Transverse colon (tissue), 4 donors: ENCODE data around the gene CALML3. TPM values are rescaled to one million over a fixed set of nuclear protein-coding genes. Genes with fewer than 3 reads are reported as not detected.
A peak's percentile ranks its signal among the peaks of the same experiment; 100 is the strongest.

Source experiments
- DNase-seq: peaks from one replicate; pipeline ENCODE4 v3.0.0-alpha.2; 2019
- H3K27ac ChIP-seq, 4 donors: fragments of 200-600 bp; sonication (generic); 2 replicates each; pipeline ENCODE4 v1.5.1; 2016 to 2018; ENCODE audit warnings: inconsistent platforms in 4 of 4
- H3K27me3 ChIP-seq: fragments of 200-600 bp; sonication (generic); 2 replicates; pipeline ENCODE4 v1.5.1; 2017; ENCODE audit warnings: inconsistent platforms
- H3K36me3 ChIP-seq, 4 donors: fragments of 200-600 bp; sonication (generic); 2 replicates each; pipeline ENCODE4 v1.5.1; 2017 to 2019; ENCODE audit warnings: inconsistent platforms in 4 of 4
- H3K4me1 ChIP-seq, 4 donors: fragments of 200-600 bp; sonication (generic); 2 replicates each; pipeline ENCODE4 v1.5.1; 2017 to 2020; ENCODE audit warnings: inconsistent platforms in 4 of 4
- H3K4me3 ChIP-seq, 4 donors: fragments of 200-600 bp; sonication (generic); 1 replicate in 1 of 4; 2 replicates in 3 of 4; pipeline versions ENCODE4 v1.5.1 to v1.6.1; 2017 to 2019; ENCODE audit warnings: inconsistent platforms in 4 of 4
- H3K9me3 ChIP-seq, 2 donors: fragments of 200-600 bp; sonication (generic); 2 replicates each; pipeline ENCODE4 v1.5.1; 2017 to 2019; ENCODE audit warnings: inconsistent platforms in 2 of 2
- CTCF ChIP-seq, 5 experiments: fragments of 200-600 bp in 3 of 5; fragments of 450-650 bp in 2 of 5; sonication (generic) in 3 of 5; IDR thresholded peaks; 1 replicate in 2 of 5; 2 replicates in 3 of 5; pipeline ENCODE4 v1.5.1; 2016 to 2017; ENCODE audit warnings: antibody characterized with exemption in 5 of 5, inconsistent platforms in 3 of 5, mild to moderate bottlenecking in 2 of 5, moderate library complexity in 1 of 5
- EP300 ChIP-seq: sonication (generic); formaldehyde crosslinking; IDR thresholded peaks from one replicate; pipeline ENCODE4 v1.6.1; 2017; ENCODE audit warnings: antibody characterized with exemption, low read depth
- POLR2A ChIP-seq: fragments of 450-650 bp; IDR thresholded peaks from one replicate; pipeline ENCODE4 v1.6.1; 2016; ENCODE audit warnings: antibody characterized with exemption, mild to moderate bottlenecking, moderate library complexity
- POLR2AphosphoS5 ChIP-seq, 3 donors: sonication (generic); formaldehyde crosslinking; IDR thresholded peaks; one replicate each; pipeline ENCODE4 v1.6.1; 2016; ENCODE audit warnings: antibody characterized with exemption in 3 of 3
- WGBS, 2 donors: methylation state at CpG; one replicate each; pipeline ENCODE4 v1.1.5; 2018; ENCODE audit warnings: low coverage in 1 of 2; 5-methylcytosine and 5-hydroxymethylcytosine counted together
- in situ Hi-C, 4 donors: fragments of 200-750 bp; cut with MboI; loops; one replicate each; pipeline versions ENCODE4 v1.15.0 to v1.15.1; 2017; ENCODE audit warnings: low sequenced_read_pairs in 3 of 4, low pct_ligation_motif_present in 1 of 4, low pct_unique_long_range_greater_than_20kb in 1 of 4
- intact Hi-C: fragments of 100-400 bp; cut with DNase I; formaldehyde crosslinking; loops from one replicate; pipeline ENCODE4 v1.15.1; 2023; ENCODE audit warnings: low total_unique reads
- total RNA-seq, 4 donors: library from RNA; depleted of rRNA; stranded (reverse); fragments of >200 nt; gene quantifications; one replicate each; pipeline ENCODE4 v1.1.0, GENCODE V29; 2016

CALML3 gene
- total RNA-seq, 4 donors from 2014 or later = not detected

- TF ChIP-seq POLR2AphosphoS5 (IDR thresholded peaks at IDR 0.05) = no peak
- no peak for TF ChIP-seq POLR2A
- Histone ChIP-seq H3K27ac (peak overlapping the region in 3 of 4 donors; percentile 43 to 52 (median 46)), H3K27me3 (no peaks in the 10 kb centered on the region), H3K4me1 (peaks cover 0 to 8% (median 4%) of the 10 kb centered on the region in 4 donors), H3K36me3 (no peaks in the 10 kb centered on the region), H3K4me3 (no peak overlapping the region), H3K9me3 (no peaks in the 10 kb centered on the region)
- intact Hi-C loops (loop anchor here (10.0 kb wide), 1 partner anchor 105 kb away; no protein-coding TSS in a partner anchor), in situ Hi-C loops (no loop called here)
- 78 to 93% methylated on average over 4 to 10 of the region's 10 CpGs for WGBS, 2 donors
- no peak for DNase-seq
Observed at GRCh38 chr10:5560142-5560816, 35.5 kb downstream of the CALML3 start.

DNA sequence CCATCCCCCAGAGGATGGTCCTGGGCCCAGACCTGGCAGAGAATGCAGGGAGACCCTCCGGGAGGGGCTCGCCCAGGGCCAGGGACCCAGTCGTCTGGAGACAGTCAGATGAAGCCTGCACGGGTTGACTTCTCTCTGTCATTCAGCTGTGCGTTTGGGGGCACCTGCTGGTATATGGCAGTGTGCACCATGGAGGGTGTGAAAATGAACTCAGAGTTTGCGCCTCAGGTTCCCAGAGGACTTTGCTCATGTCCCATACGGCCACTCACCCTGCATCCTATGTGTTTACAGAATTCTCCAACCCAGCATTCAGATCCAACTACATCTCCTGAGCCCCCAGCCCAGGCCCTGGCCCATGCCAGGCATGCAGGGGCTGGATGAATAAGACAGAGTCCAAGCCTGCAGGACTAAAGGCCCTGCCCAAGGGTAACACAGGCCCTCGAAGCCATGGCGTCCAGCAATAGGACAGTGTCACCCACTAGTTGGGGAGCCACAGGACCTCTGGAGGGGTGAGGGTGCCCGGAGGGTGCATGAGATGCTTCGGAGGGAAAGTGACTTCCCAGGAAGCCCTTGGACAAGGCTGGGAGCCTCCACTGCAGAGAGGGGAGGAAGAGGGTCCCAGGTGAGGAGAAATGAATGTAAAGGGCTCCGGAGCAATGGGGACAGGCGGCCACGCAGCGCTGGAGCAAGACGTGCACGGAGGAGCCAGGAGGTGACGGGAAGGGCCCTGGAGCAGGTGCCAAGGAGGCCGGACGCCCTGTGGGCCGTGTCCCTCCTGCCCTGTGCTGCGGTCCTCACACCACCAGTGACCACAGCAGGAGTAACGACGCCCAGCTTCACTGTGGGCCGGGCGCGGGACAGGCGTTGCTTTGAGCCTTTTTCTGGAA lies 36.3 kb downstream of the CALML3 start:
- Histone ChIP-seq H3K4me3 (no peak overlapping the region), H3K36me3 (no peaks in the 10 kb centered on the region), H3K27ac (peak overlapping the region in 3 of 4 donors; percentile 43 to 52 (median 46)), H3K4me1 (peaks cover 0 to 5% (median 3%) of the 10 kb centered on the region in 4 donors), H3K27me3 (no peaks in the 10 kb centered on the region), H3K9me3 (no peaks in the 10 kb centered on the region)
- 91% methylated on average over 28 of the region's 28 CpGs; no CpG with 5 or more reads in 1 of the 2 donors for WGBS, 2 donors
- in situ Hi-C loops = no loop called here
- TF ChIP-seq CTCF (IDR thresholded peaks at IDR 0.05) = no peak
- TF ChIP-seq POLR2A = no peak
- no peak for TF ChIP-seq POLR2AphosphoS5 (IDR thresholded peaks at IDR 0.05)
- TF ChIP-seq EP300 = no peak
- no peak for DNase-seq
- intact Hi-C loops = loop anchor here (10.0 kb wide), 1 partner anchor 106 kb away; no protein-coding TSS in a partner anchor

DNA sequence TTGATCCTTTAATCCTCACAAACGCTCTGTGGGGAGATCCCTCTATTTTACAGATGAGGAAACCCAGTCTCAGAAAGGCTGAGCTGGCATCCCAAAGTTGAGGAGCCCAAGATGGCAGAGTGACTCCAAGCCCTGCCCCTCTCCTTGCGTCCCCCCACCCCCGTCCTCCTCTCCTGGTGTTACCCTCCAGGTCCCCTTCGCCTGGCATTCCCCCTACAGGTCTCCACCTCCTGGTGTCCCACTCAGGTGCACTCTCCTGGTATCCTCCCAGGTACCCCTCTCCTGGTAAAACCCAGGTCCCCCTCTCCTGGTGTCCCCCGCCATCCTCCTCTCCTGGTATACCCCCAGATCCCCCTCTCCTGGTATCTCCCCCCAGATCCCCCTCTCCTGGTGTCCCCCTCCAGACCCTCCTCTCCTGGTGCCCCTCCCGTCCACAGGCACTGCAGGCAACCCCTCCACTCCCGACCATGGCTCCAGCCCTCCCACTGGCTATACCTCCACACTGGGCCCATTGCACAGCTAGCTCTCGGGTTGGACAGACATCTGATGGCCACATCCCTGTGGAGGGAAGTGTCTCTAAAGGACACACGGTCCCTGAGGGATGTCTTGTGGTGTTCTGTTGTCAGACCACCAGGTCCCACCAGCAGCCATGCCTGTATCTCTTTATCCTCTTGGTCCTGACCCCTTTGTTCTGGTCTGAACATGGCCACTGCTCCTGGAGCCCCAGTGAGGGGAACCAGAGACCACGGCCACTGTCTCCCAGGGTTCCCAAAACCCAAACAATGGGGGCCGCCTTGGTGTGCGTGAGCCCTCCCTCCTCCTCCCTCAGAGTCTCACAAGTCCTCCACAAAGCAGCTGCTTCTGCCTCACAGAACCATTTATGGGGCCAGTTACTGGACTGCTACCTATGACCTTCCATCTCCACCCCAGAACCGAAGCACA lies 37.2 kb downstream of the CALML3 start:
- Histone ChIP-seq H3K9me3 (no peaks in the 10 kb centered on the region), H3K4me3 (no peak overlapping the region), H3K4me1 (peaks cover 0 to 5% (median 3%) of the 10 kb centered on the region in 4 donors), H3K27me3 (no peaks in the 10 kb centered on the region), H3K27ac (no peak overlapping the region), H3K36me3 (no peaks in the 10 kb centered on the region)
- intact Hi-C loops (loop anchor here (10.0 kb wide), 1 partner anchor 107 kb away; no protein-coding TSS in a partner anchor), in situ Hi-C loops (no loop called here)
- 50 to 90% methylated on average over 1 to 13 of the region's 13 CpGs for WGBS, 2 donors
- no peak for TF ChIP-seq CTCF (IDR thresholded peaks at IDR 0.05)
- no peak for TF ChIP-seq POLR2AphosphoS5 (IDR thresholded peaks at IDR 0.05)
- TF ChIP-seq POLR2A = no peak
- TF ChIP-seq EP300 = no peak
- DNase-seq = no peak

GRCh38 chr10:5563321-5563961 lies 38.7 kb downstream of the CALML3 start:
- TF ChIP-seq POLR2AphosphoS5 (IDR thresholded peaks at IDR 0.05) = no peak
- TF ChIP-seq CTCF (IDR thresholded peaks at IDR 0.05) = no peak
- no peak for TF ChIP-seq POLR2A
- TF ChIP-seq EP300 = no peak
- Histone ChIP-seq H3K27ac (peak overlapping the region; percentile 23 to 64 (median 40)), H3K4me1 (peaks cover 0 to 5% (median 3%) of the 10 kb centered on the region in 4 donors), H3K4me3 (no peak overlapping the region), H3K36me3 (no peaks in the 10 kb centered on the region), H3K9me3 (no peaks in the 10 kb centered on the region), H3K27me3 (no peaks in the 10 kb centered on the region)
- in situ Hi-C loops = no loop called here
- peak; percentile 8 for DNase-seq
- intact Hi-C loops = loop anchor here (10.0 kb wide), 1 partner anchor 109 kb away; no protein-coding TSS in a partner anchor
- WGBS, 2 donors = 78% methylated on average over 20 of the region's 21 CpGs; no CpG with 5 or more reads in 1 of the 2 donors
